Measurements from ENCODE around the gene MACO1. TPM values are rescaled to one million over a fixed set of nuclear protein-coding genes. Genes with fewer than 3 reads are reported as not detected.
"Not testable (repeated sequence)": the region's sequence is repeated elsewhere in the genome, so short reads cannot be mapped to it uniquely, and the experiment has no call there.

Gene MACO1
- total RNA-seq, 1 experiment from 2014 or later = 18.5 TPM

DNA sequence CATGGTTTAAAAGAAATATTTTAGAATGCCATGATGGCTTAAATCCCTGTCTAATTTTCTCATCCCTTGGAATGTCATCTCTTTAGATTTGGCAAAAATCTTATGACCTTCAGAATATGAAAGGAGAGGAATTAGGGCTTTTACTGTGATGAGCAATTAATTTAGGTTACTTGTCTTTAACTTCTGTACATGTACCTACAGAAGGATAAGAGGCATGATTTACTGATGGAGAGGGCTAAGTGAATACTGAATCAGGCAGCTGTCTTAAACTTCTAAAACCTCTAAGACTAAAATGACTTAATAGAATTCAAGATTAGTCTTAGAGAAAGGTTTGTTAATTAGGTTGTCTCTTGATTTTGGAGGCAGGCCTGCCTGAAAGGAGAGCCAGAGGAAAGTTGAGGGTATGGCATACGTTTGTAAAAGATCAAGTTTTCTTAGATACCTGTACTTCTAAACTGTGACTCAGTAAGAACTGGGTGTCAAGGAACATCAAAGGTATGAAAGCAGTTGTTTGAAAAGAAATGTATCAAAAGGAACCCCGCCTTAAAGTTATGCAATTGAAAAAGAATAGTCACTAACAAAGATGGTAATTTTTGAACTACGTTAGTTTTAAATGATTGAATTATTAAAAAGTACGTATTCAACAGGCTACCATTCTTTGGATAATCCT is 12.5 kb downstream of the MACO1 start:
- in situ Hi-C loops (cut with HindIII; ENCODE audit: low pct_unique_long_range_greater_than_20kb, low sequenced_read_pairs) = no loop called here

DNA sequence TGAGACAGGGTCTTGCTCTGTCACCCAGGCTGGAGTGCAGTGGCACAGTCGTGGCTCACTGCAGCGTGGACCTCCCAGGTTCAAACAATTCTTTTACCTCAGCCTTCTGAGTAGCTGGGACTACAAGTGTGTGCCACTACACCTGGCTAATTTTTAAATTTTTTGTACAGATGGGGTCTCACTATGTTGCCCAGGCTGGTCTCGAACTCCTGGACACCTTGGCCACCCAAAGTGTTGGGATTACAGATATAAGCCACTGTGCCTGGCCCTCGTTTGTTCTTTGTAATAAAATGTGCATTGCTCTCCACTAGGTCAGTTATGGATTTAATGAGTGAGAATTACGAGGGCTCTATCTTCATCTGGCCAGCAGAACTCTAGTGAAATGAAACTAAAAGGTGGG is 13.9 kb downstream of the MACO1 start:
- DNase-seq (ENCODE audit: low read depth, low spot score); in situ Hi-C loops (cut with HindIII; ENCODE audit: low pct_unique_long_range_greater_than_20kb, low sequenced_read_pairs): not testable (repeated sequence)

More for the DNA sequence above, 12.5 kb downstream of the MACO1 start:
- DNase-seq (ENCODE audit: low read depth, low spot score) = no peak

DNA sequence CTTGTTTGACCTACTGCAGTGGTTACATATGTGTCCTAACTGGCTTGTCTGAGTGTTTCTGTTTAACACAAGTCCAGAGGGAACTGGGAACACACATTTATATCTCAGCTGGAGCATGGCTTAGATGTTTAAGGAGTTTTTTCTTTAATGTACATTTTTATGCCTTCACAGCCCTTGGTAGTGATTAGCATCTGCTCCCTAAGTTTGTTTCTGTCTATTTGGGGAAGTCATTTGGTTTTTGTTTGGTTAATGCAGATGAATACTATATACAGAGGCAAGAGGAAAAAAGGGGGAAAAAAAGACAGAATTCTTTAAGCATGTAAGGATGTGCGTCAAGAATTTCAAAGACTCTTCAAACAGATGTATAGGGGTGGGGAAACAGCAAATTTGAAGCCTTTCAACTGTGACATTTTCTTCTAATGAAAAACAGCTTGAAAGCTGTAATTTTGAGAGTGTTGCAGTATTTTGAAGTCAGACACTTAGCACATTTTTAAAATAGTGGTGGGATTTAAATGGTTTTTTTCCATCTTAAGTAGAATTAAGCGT is 15.4 kb downstream of the MACO1 start:
- in situ Hi-C loops (cut with HindIII; ENCODE audit: low pct_unique_long_range_greater_than_20kb, low sequenced_read_pairs) = no loop called here
- no peak for DNase-seq (ENCODE audit: low read depth, low spot score)

DNA sequence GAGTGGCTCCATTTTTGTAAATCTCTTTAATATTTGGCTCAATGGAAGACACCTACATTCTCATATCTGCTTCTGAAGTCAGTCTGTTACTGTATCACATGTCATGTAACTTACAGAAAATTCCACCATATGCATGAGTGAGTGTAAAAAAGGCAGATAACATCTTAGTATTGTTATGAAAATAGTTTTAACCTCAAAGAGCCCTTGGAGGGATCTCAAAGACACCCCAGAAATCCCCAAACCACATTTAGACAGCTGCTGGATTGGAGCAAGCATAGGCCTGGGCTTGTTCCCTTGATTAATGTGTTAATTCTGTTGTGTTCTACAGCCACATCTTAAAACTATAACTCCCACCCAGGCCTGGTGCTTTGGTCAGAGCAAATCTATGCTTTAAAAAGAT is 16.9 kb downstream of the MACO1 start:
- in situ Hi-C loops (cut with HindIII; ENCODE audit: low pct_unique_long_range_greater_than_20kb, low sequenced_read_pairs) = no loop called here

DNA sequence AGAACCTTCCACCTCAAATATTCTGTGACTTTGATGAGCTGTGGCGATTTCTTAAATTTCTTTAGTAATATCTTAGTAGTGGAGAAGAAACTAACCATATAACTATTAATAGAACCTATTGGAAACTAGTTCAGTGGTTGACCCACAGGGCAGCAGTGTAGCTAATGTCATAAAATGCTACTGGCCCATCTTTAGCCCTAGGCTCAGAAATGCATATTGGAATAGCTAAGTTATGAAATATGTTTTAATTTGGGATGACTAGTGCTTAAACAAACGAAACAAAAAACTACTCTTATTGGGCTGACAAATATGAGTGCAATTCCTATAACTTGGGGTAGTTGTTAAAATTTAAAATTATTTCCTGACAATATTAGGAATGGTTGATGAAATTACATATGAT is 20.2 kb downstream of the MACO1 start:
- in situ Hi-C loops (cut with HindIII; ENCODE audit: low pct_unique_long_range_greater_than_20kb, low sequenced_read_pairs) = no loop called here
- DNase-seq (ENCODE audit: low read depth, low spot score) = no peak

More for the DNA sequence above, 16.9 kb downstream of the MACO1 start:
- DNase-seq (ENCODE audit: low read depth, low spot score) = no peak

DNA sequence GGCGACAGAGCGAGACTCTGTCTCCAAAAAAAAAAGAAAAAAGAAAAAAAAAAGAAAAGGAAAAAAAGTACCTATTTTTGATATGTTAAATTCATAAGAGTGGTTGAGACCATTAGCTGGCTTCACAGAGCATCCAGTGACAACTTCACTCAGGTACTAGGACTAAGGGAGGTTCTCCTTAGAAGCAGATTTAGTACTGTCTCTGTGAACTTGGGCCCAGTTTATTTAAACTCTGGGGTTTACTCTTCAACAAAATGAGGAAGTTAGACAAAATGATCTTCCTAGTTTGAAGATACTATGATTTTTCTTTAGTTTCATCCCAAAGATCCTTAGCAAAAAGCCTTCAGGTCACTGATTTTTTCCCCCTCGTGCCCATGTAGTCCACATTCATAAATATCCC is 21.2 kb downstream of the MACO1 start:
- in situ Hi-C loops (cut with HindIII; ENCODE audit: low pct_unique_long_range_greater_than_20kb, low sequenced_read_pairs) = no loop called here

DNA sequence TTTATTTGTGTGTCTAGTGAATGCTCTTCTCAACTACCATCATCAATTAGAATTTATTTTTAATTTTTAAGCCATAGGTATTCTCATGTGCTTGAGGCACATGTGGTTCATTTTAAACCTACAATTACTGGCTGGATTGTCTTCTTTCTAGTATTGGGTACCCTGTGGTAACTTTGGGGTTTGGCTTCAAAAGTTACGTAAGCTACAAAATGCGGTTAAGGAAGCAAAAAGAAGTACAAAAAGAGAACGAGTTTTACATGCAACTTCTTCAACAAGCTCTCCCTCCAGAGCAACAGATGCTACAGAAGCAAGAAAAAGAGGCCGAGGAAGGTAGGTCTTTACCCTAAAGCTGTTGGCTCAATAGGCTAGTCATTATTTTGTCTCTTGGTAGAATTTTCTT is 25.8 kb downstream of the MACO1 start:
- no peak for DNase-seq (ENCODE audit: low read depth, low spot score)
- in situ Hi-C loops (cut with HindIII; ENCODE audit: low pct_unique_long_range_greater_than_20kb, low sequenced_read_pairs) = no loop called here

More for the DNA sequence above, 21.2 kb downstream of the MACO1 start:
- no peak for DNase-seq (ENCODE audit: low read depth, low spot score)

DNA sequence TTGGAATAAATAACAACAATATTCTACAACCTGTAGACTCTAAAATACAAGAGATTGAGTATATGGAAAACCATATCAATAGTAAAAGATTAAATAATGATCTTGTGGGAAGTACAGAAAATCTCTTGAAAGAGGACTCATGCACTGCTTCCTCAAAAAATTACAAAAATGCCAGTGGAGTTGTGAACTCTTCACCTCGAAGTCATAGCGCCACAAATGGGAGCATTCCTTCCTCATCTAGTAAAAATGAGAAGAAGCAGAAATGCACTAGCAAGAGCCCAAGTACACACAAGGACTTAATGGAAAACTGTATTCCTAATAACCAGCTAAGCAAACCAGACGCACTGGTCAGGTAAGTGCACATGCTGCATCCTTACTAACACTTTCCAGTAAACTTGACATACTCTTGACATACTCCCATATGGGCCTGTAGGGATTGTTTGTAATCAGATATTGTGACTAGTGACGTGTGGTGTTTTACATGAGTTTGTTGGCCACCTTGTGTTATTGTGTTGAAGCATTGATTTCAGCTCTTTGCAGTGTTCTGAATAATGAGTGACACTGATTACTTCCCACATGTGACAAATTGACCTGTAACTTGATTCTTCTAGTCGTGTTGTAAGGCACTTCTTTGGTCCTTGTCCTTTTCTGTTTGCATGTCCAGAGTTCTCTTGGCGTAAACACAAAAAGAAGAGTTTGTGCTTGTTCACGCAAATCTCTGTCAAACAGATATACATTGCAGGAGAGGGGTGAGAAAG is 28.0 kb downstream of the MACO1 start:
- no peak for DNase-seq (ENCODE audit: low read depth, low spot score)
- in situ Hi-C loops (cut with HindIII; ENCODE audit: low pct_unique_long_range_greater_than_20kb, low sequenced_read_pairs) = no loop called here

DNA sequence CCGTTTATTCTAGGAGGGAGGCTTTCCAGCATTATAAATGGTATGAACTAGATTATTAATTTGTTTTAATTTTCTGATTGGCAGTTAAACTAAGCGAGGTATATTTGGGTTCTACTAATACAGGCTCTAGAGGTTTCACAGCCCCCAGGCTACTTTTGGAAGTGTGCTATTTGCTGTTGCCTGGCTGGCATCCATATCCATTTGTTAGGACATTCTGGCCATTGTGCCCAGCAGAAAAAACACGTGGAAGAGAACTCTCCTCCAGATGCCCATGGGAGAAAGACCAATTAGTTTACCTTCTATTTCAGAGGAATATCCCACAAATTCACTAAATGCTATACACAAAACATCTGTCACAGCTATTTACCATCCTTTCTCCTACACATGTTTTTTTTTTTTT is 29.3 kb downstream of the MACO1 start:
- DNase-seq (ENCODE audit: low read depth, low spot score) = no peak
- in situ Hi-C loops (cut with HindIII; ENCODE audit: low pct_unique_long_range_greater_than_20kb, low sequenced_read_pairs) = no loop called here

DNA sequence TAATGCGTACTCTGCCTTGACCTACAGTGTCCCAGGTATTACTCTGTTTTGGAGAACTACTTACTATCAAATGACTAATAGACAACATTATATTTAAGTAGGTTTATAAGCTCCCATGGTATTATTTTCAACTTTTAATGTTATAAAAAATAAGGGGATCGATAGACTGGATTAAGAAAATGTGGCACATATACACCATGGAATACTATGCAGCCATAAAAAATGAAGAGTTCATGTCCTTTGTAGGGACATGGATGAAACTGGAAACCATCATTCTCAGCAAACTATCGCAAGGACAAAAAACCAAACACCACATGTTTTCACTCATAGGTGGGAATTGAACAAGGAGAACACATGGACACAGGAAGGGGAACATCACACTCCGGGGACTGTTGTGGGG is 30.1 kb downstream of the MACO1 start:
- in situ Hi-C loops (cut with HindIII; ENCODE audit: low pct_unique_long_range_greater_than_20kb, low sequenced_read_pairs); DNase-seq (ENCODE audit: low read depth, low spot score): not testable (repeated sequence)

DNA sequence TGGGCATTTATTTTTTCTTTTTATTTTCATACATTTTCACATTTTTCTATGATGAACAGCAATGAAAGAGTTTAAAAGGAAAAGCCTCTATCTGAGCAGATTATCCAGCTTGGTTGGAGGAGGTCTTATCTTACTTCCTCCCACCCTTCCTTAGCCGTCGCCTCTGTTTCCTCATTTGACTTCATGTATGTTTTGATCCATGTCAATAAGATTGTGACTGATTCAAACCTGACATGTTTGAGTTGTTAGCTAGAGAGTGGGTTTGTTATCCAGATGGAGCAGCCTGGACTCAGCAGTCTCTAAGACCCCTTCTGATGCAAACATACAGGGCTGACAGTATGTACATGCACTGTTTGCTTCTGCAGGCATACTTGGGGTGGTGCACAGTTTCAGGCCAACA is 31.2 kb downstream of the MACO1 start:
- DNase-seq (ENCODE audit: low read depth, low spot score) = no peak
- in situ Hi-C loops (cut with HindIII; ENCODE audit: low pct_unique_long_range_greater_than_20kb, low sequenced_read_pairs) = no loop called here

DNA sequence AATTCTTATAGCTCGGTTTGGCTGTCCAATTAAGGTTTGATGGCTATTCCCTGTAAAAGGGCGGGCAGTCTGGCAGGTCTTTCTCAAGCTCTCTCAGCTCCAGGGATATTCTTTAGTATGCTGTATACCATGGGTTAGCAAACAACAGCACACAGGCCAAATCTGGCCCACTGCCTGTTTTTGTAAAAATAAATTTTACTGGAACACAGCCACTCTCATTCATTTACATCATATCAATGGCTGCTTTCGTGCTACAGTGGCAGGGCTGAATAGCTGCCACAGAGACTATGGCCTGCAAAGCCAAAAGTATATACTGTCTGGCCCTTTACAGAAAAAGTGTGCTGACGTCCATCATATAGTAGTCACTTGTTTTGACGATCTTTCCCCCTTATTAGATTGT is 32.0 kb downstream of the MACO1 start:
- DNase-seq (ENCODE audit: low read depth, low spot score) = peak; percentile 19
- in situ Hi-C loops (cut with HindIII; ENCODE audit: low pct_unique_long_range_greater_than_20kb, low sequenced_read_pairs) = no loop called here

DNA sequence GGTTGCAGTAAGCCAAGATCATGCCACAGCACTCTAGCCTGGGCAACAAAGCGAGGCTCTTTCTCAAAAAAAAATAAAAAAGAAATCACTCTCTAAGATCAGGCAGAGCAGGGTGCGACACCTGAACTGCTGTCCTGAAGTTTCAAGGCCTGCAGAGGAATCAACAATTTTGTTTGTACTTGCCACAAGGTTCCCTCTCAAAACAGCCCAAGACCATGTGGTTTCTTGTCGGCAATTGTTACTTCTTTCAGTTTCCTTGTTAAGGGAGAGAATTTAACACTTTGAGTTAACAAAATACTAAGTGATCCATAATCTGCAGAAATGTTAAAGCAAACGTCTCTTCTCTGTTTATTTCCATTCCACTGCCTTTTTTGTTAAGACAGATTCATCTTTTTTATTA is 36.5 kb downstream of the MACO1 start:
- no peak for DNase-seq (ENCODE audit: low read depth, low spot score)
- in situ Hi-C loops (cut with HindIII; ENCODE audit: low pct_unique_long_range_greater_than_20kb, low sequenced_read_pairs) = no loop called here

DNA sequence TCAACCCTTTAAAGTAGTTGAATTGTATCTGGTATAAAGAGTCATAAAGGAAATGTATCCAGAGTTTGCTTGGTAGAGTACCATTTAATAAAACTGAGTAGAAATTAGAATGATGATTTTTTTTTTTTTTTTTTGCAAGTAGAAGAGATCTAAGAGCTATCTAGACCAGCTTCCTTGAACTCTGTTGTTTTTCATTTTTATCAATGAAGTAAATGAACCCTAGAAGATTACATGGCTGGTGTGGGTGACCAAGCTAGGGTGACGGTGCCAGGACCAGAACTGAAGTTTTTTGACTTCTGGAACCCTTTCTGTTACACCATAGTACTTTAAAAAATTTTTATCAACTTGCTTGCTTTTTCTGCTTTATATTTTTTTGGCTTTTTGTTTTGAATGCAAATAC is 36.9 kb downstream of the MACO1 start:
- no peak for DNase-seq (ENCODE audit: low read depth, low spot score)
- in situ Hi-C loops (cut with HindIII; ENCODE audit: low pct_unique_long_range_greater_than_20kb, low sequenced_read_pairs) = no loop called here

DNA sequence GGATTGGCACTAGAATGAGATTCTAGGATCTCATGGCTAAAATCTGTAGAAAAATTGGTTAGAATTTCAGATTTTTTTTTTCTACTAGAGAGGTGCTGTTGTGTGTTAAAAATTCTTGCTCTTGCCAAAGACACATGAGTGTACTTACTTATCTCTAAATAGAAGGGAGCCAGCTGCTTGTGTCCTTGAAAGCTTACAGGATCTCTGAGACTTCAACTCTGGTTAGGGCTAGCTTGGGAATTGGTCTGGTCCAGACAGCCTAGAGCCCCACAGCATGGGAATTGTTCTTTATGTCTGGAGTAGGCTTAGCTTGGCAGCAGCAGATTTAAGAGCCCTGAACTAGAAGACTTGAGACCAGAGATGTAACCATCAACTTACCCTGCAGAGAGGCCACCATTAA is 37.3 kb downstream of the MACO1 start:
- no peak for DNase-seq (ENCODE audit: low read depth, low spot score)
- in situ Hi-C loops (cut with HindIII; ENCODE audit: low pct_unique_long_range_greater_than_20kb, low sequenced_read_pairs) = no loop called here

DNA sequence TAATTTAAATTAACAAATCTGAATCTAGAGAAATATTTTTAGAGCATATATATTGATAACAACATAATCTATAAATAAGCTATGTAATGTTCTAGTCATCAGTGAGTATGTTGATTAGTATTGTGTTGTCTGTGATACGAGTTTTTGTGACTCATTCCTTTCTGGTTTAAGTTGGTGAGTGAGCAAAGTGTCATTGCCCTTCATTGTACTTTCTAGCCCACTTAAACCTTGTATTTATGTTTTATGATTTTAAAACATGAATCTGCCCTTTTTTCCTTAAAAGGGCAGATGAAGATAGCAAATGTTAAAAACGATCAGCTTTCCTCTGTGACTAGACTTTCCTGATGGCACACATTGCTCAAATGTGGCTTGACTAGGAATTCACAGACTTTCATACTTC is 38.5 kb downstream of the MACO1 start:
- DNase-seq (ENCODE audit: low read depth, low spot score) = no peak

DNA sequence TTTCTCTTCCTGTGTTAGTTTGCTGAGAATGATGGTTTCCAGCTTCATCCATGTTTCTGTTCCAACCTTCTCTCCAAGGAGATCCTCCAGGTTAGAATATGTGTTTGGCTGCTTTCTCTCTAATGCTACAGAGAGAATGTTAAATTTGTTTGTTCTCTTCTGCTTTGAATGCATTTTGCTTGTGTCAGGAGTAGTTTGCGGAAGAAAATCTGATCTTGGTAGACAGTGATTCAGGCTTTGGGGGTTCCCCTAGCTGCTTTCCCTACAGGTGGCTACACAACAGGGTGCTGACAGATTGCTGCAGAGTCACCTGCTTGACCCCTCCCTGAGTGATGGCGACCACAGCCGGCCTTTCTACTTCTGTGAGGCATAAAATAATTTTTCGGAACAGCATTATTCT is 41.8 kb downstream of the MACO1 start:
- no peak for DNase-seq (ENCODE audit: low read depth, low spot score)
- in situ Hi-C loops (cut with HindIII; ENCODE audit: low pct_unique_long_range_greater_than_20kb, low sequenced_read_pairs) = no loop called here

More for the DNA sequence above, 38.5 kb downstream of the MACO1 start:
- in situ Hi-C loops (cut with HindIII; ENCODE audit: low pct_unique_long_range_greater_than_20kb, low sequenced_read_pairs) = no loop called here

DNA sequence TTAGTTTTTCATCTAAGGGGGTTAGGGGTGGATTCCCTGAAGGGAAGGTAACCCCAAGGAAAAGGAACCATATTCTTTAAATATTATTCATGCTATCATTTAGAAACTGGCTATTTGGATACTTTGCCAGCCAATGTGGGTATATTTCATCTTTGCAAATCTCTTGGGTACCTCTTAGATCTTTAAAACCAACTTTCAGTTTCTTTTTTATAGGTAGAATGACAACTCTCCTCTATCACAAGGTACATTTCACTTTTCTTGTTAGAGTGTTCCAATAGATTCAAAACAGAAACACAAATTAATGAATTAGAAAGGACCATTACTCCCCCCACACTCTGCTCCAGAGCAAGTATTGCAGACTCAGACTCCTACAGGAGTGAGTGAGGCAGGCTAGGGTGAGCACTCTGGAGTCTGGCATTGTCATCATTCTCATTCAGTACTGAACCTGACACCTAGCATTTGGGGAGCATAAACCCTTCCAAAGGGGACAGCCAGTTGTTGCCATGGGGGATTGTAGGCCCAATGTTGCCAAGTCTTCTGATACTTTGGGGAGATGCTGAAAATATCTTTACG is 43.0 kb downstream of the MACO1 start:
- DNase-seq (ENCODE audit: low read depth, low spot score) = no peak
- in situ Hi-C loops (cut with HindIII; ENCODE audit: low pct_unique_long_range_greater_than_20kb, low sequenced_read_pairs) = no loop called here
